Dendritic cell treated with granulocyte-macrophage colony-stimulating factor and Interleukin-4, amounts not matched to agents 40 ng/mL and 50 ng/mL, for 4 days (primary cell): ENCODE measurements around the gene CPO.

Source experiments
- H3K27ac Mint-ChIP-seq: one replicate; pipeline ENCODE4 v1.8.0; 2022; ENCODE audit warnings: mild to moderate bottlenecking, mixed read lengths
- H3K27me3 Mint-ChIP-seq: one replicate; pipeline ENCODE4 v1.8.0; 2022; ENCODE audit warnings: mild to moderate bottlenecking, mixed read lengths
- H3K36me3 Mint-ChIP-seq: one replicate; pipeline ENCODE4 v1.8.0; 2022; ENCODE audit warnings: low read depth, mixed read lengths
- H3K4me1 Mint-ChIP-seq: one replicate; pipeline ENCODE4 v1.8.0; 2022; ENCODE audit warnings: low read depth, mixed read lengths
- H3K4me3 Mint-ChIP-seq: one replicate; pipeline ENCODE4 v1.8.0; 2022; ENCODE audit warnings: mild to moderate bottlenecking, moderate library complexity, mixed read lengths
- H3K9me3 Mint-ChIP-seq: one replicate; pipeline ENCODE4 v1.8.0; 2022; ENCODE audit warnings: mixed read lengths
- intact Hi-C: fragments of 100-400 bp; cut with micrococcal nuclease; formaldehyde crosslinking; loops from one replicate; pipeline ENCODE4 v1.15.0; 2022

Gene CPO

GRCh38 chr2:207008105-207008990 lies 69.0 kb downstream of the CPO start:
- intact Hi-C loops: no loop called here

GRCh38 chr2:207012461-207012860 lies 73.1 kb downstream of the CPO start:
- Mint-ChIP-seq H3K36me3 (no peaks in the 10 kb centered on the region), H3K9me3 (no peaks in the 10 kb centered on the region), H3K4me1 (no peaks in the 10 kb centered on the region), H3K4me3 (no peak overlapping the region), H3K27ac (no peak overlapping the region), H3K27me3 (no peaks in the 10 kb centered on the region)
- intact Hi-C loops: no loop called here

More at GRCh38 chr2:207008105-207008990, 69.0 kb downstream of the CPO start:
- H3K36me3 Mint-ChIP-seq: no peaks in the 10 kb centered on the region
- no peaks in the 10 kb centered on the region for H3K27me3 Mint-ChIP-seq
- no peaks in the 10 kb centered on the region for H3K4me1 Mint-ChIP-seq
- H3K9me3 Mint-ChIP-seq: no peaks in the 10 kb centered on the region
- H3K27ac Mint-ChIP-seq: no peak overlapping the region
- H3K4me3 Mint-ChIP-seq: no peak overlapping the region

- no peaks in the 10 kb centered on the region for H3K9me3 Mint-ChIP-seq
- H3K4me1 Mint-ChIP-seq: no peaks in the 10 kb centered on the region
- no peak overlapping the region for H3K27ac Mint-ChIP-seq
- H3K4me3 Mint-ChIP-seq: no peak overlapping the region
- intact Hi-C loops: no loop called here
- no peaks in the 10 kb centered on the region for H3K27me3 Mint-ChIP-seq
- no peaks in the 10 kb centered on the region for H3K36me3 Mint-ChIP-seq
These were observed 75.1 kb downstream of the CPO start for GRCh38 chr2:207014424-207014823.

GRCh38 chr2:207015901-207016300 lies 76.6 kb downstream of the CPO start:
- intact Hi-C loops: no loop called here
- no peak overlapping the region for H3K4me3 Mint-ChIP-seq
- no peaks in the 10 kb centered on the region for H3K4me1 Mint-ChIP-seq
- no peaks in the 10 kb centered on the region for H3K9me3 Mint-ChIP-seq
- no peaks in the 10 kb centered on the region for H3K36me3 Mint-ChIP-seq
- H3K27ac Mint-ChIP-seq: no peak overlapping the region
- H3K27me3 Mint-ChIP-seq: no peaks in the 10 kb centered on the region
